Effector memory CD8-positive, alpha-beta T cell (primary cell): ENCODE measurements around the gene TRIM62.
"Not testable (repeated sequence)": the region's sequence is repeated elsewhere in the genome, so short reads cannot be mapped to it uniquely, and the experiment has no call there.

Experiments
- ATAC-seq: fragments of 150-1000 bp; cut with Tn5 transposase; replicated peaks from 2 replicates; pipeline ENCODE4 v1.10.0; 2021; ENCODE audit warnings: mild to moderate bottlenecking, moderate library complexity
- DNase-seq, 3 experiments: peaks; one replicate each; pipeline ENCODE4 v3.0.0; 2021
- H3K27ac Mint-ChIP-seq, 2 donors: one replicate each; pipeline ENCODE4 v1.8.0; 2022; ENCODE audit warnings: mild to moderate bottlenecking in 2 of 2, mixed read lengths in 2 of 2, moderate library complexity in 2 of 2
- H3K27me3 Mint-ChIP-seq, 2 donors: one replicate each; pipeline ENCODE4 v1.8.0; 2022; ENCODE audit warnings: mixed read lengths in 2 of 2
- H3K36me3 Mint-ChIP-seq: one replicate; pipeline ENCODE4 v1.8.0; 2022; ENCODE audit warnings: mild to moderate bottlenecking, moderate library complexity, mixed read lengths; ENCODE audit not compliant: insufficient read depth
- H3K4me1 Mint-ChIP-seq, 2 donors: one replicate each; pipeline ENCODE4 v1.8.0; 2022; ENCODE audit warnings: low read depth in 2 of 2, mixed read lengths in 2 of 2
- H3K4me3 Mint-ChIP-seq, 2 donors: one replicate each; pipeline ENCODE4 v1.8.0; 2022; ENCODE audit warnings: mild to moderate bottlenecking in 2 of 2, mixed read lengths in 2 of 2, moderate library complexity in 2 of 2
- H3K9me3 Mint-ChIP-seq, 2 donors: one replicate each; pipeline ENCODE4 v1.8.0; 2022; ENCODE audit warnings: mixed read lengths in 2 of 2

Gene TRIM62

GRCh38 chr1:33117440-33118085 is 64.3 kb downstream of the TRIM62 start:
- Mint-ChIP-seq H3K27me3 (no peaks in the 10 kb centered on the region), H3K9me3 (no peaks in the 10 kb centered on the region), H3K27ac (no peak overlapping the region), H3K36me3 (peaks cover 3% of the 10 kb centered on the region), H3K4me1 (no peaks in the 10 kb centered on the region), H3K4me3 (no peak overlapping the region)
- no peak for DNase-seq
- no peak for ATAC-seq

- H3K4me3 Mint-ChIP-seq, result no peak overlapping the region
- ATAC-seq (peak; percentile 37), DNase-seq (no peak)
- no peak overlapping the region for H3K27ac Mint-ChIP-seq
- H3K27me3 Mint-ChIP-seq, result no peaks in the 10 kb centered on the region
- no peaks in the 10 kb centered on the region for H3K9me3 Mint-ChIP-seq
- H3K4me1 Mint-ChIP-seq, result no peaks in the 10 kb centered on the region
- peaks cover 2% of the 10 kb centered on the region for H3K36me3 Mint-ChIP-seq
These were observed 69.9 kb downstream of the TRIM62 start for GRCh38 chr1:33111965-33112364.

DNA sequence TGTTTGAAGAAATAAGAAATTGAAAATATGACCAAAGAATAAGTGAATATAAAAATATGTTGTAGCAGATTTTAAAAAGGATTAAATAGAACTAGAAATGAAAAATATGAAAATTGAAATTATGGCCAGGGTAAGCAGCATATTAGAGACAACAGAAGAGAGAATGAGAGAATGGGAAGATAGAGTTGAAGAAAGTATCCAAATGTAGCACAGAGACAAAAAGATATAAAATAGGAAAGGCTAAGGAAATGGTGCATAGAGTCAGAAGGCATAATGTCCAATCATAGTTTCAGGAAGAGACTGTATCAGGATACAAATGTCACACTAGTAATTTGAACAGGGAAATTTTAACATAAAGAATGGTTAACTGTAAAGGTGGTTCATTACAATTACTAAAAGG is 71.4 kb downstream of the TRIM62 start:
- no peak overlapping the region for H3K27ac Mint-ChIP-seq
- H3K36me3 Mint-ChIP-seq, result peaks cover 2% of the 10 kb centered on the region
- no peaks in the 10 kb centered on the region for H3K9me3 Mint-ChIP-seq
- no peak for ATAC-seq
- DNase-seq, result no peak
- no peaks in the 10 kb centered on the region for H3K4me1 Mint-ChIP-seq
- no peak overlapping the region for H3K4me3 Mint-ChIP-seq
- H3K27me3 Mint-ChIP-seq, result no peaks in the 10 kb centered on the region

DNA sequence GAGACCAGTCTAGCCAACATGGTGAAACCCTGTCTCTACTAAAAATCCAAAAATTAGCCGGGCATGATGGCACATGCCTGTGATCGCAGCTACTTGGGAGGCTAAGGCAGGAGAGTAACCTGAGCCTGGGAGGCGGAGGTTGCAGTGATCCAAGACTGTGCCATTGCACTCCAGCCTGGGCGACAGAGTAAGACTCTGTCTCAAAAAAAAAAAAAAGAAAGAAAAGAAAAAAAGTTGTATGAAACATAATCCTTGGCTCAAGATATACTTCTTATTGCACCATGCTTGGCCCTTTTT is 81.8 kb downstream of the TRIM62 start:
- ATAC-seq, H3K27me3 Mint-ChIP-seq, H3K9me3 Mint-ChIP-seq, DNase-seq, H3K36me3 Mint-ChIP-seq: not testable (repeated sequence)
- peak overlapping the region; percentile 85 to 91 for H3K4me3 Mint-ChIP-seq
- H3K27ac Mint-ChIP-seq, result peak overlapping the region; percentile 95 to 98
- peaks cover 42 to 58% of the 10 kb centered on the region in 2 donors for H3K4me1 Mint-ChIP-seq

- H3K4me3 Mint-ChIP-seq, result peak overlapping the region; percentile 85 to 91
- H3K27me3 Mint-ChIP-seq, result no peaks in the 10 kb centered on the region
- DNase-seq (peak; percentile 68 to 72 (median 69)), ATAC-seq (peak; percentile 96)
- H3K36me3 Mint-ChIP-seq, result peaks cover 3% of the 10 kb centered on the region
- H3K27ac Mint-ChIP-seq, result peak overlapping the region; percentile 95 to 98
- H3K9me3 Mint-ChIP-seq, result no peaks in the 10 kb centered on the region
- H3K4me1 Mint-ChIP-seq, result peaks cover 43 to 58% of the 10 kb centered on the region in 2 donors
These were observed 82.3 kb downstream of the TRIM62 start for GRCh38 chr1:33099290-33100118.

GRCh38 chr1:33098371-33098770 is 83.5 kb downstream of the TRIM62 start:
- Mint-ChIP-seq H3K27ac (peak overlapping the region; percentile 95 to 98), H3K4me1 (peaks cover 42 to 57% of the 10 kb centered on the region in 2 donors), H3K9me3 (no peaks in the 10 kb centered on the region), H3K36me3 (peaks cover 3% of the 10 kb centered on the region), H3K27me3 (no peaks in the 10 kb centered on the region), H3K4me3 (peak overlapping the region; percentile 85 to 91)
- no peak for ATAC-seq
- DNase-seq, result no peak

- H3K27me3 Mint-ChIP-seq, result no peaks in the 10 kb centered on the region
- H3K27ac Mint-ChIP-seq, result peak overlapping the region; percentile 95 to 98
- H3K36me3 Mint-ChIP-seq, result peaks cover 3% of the 10 kb centered on the region
- H3K4me3 Mint-ChIP-seq, result peak overlapping the region; percentile 85 to 91
- no peak for ATAC-seq
- H3K4me1 Mint-ChIP-seq, result peaks cover 39 to 50% of the 10 kb centered on the region in 2 donors
- DNase-seq, result no peak
- no peaks in the 10 kb centered on the region for H3K9me3 Mint-ChIP-seq
These were observed 84.1 kb downstream of the TRIM62 start for GRCh38 chr1:33097762-33098161.

- Mint-ChIP-seq H3K9me3 (no peaks in the 10 kb centered on the region), H3K4me1 (peaks cover 36 to 45% of the 10 kb centered on the region in 2 donors), H3K4me3 (peak overlapping the region in 1 of 2 donors; percentile 2), H3K27ac (peak overlapping the region in 1 of 2 donors; percentile 98), H3K36me3 (peaks cover under 1% of the 10 kb centered on the region), H3K27me3 (no peaks in the 10 kb centered on the region)
- ATAC-seq, result no peak
- no peak for DNase-seq
These were observed 84.7 kb downstream of the TRIM62 start for GRCh38 chr1:33097137-33097611.

- no peaks in the 10 kb centered on the region for H3K36me3 Mint-ChIP-seq
- H3K27ac Mint-ChIP-seq, result peak overlapping the region in 1 of 2 donors; percentile 48
- peak overlapping the region in 1 of 2 donors; percentile 2 for H3K4me3 Mint-ChIP-seq
- no peaks in the 10 kb centered on the region for H3K9me3 Mint-ChIP-seq
- ATAC-seq (no peak), DNase-seq (no peak)
- H3K27me3 Mint-ChIP-seq, result no peaks in the 10 kb centered on the region
- peaks cover 34 to 43% of the 10 kb centered on the region in 2 donors for H3K4me1 Mint-ChIP-seq
These were observed 85.4 kb downstream of the TRIM62 start for GRCh38 chr1:33096363-33097005.
